NCI-H1694 treated with DMSO at 0.1 percent for 48 hours (cell line): ENCODE data around the gene MEIS1.
A peak's percentile ranks its signal among the peaks of the same experiment; 100 is the strongest.
"Not testable (repeated sequence)": the region's sequence is repeated elsewhere in the genome, so short reads cannot be mapped to it uniquely, and the experiment has no call there.

ENCODE experiments used
- DNase-seq: peaks from one replicate; lab custom pipeline; 2025; lab: John Stamatoyannopoulos, UW

The MEIS1 gene

DNA sequence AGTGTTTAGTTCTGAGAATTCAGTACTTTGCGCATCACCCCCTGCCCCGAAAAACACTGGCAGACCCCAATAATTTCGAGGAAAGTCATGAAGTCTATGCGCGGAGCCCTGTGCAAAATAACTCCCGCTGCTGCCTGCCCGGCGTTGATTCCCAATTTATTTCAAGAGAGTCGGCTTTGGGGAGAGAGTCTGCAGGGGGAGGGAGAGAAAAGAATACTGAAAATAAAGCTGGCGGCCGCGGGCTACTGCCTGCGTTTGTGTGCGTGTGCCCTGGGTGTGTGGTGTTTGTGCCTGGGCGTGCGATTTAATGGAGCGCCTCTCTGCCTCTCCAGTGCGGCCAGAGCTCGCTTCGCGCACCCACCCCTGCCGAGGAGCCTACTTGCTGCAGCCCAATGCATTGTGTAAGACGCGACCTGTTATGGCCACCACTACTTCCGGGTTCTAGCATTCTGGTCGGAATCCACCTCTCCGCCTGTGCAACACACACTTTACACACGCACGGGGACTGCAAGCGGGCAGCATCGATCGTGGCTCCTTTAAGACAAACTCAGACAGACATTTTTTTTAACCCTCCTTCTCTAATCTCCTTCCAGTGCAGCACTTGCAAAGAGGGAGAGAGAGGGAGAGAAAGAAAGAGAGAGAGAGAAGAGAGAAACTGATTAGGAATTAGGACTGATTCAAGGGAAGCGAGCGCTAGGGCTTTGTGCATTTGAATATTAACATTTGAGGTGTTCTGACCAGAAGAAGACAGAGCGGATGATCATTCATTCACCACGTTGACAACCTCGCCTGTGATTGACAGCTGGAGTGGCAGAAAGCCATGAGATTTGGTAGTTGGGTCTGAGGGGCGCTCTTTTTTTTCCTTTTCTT is at the start of gene MEIS1:
MEIS1 (plus strand) TSS at position 447 of the 870 bp plus-strand sequence. CDS start 732 bp downstream, outside the sequence.
- peak; percentile 92 for DNase-seq

DNA sequence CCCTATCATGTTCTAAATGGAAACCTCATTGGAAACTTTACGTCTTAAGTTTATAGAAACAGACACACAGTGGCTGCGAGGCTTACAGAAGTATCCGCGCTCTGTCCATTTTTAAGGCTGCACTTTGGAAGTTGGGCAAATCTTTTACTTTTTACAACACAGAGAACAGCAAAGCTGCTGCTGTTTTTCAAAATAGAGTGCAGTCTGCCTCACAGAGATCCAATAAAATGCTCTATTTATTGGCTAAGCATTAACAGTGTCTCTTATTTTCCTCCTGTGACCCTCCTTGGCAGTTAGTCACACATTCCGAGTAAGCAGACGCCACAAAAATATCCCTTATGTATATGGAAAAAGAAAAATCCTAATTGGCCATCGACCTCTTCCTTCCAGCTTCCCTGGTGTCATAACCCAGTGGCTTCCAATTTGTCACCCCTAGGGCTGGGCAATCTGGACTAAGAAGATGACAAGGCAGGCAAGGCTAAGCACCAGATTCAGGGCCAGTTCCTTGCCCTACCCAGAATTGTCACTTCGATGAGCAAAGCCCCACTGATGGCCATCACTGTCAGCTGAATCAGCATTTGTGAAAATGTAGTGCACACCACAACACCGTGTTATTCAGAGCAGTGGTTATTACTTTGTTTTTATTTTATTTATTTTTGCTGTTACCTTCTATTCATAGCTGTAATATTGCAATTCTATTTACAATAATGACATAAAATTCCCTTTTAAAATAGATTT is 47.7 kb upstream of the MEIS1 start:
- no peak for DNase-seq

DNA sequence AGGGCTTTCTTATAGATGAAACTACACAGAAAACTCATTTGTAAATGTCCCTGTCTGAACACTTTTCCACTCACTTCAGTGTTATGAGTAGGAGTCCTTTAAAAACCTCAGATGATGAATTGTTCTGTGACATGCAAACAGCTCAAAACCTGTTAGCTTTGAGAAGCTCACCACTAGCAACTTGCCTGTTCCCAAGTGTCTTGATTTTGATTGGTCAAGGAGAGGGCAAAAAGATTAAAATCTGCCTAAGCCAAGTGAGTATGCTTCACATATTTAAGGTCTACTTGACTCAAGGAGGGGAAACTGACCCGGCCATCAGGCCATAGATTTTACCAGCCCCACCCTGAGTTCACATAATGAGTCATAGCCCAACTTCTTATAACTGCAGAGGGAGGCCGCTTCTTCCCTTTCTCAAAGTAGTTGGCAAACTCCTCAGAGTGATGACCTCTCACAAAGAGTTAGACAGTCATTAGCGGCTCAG is 45.2 kb upstream of the MEIS1 start:
- DNase-seq = no peak

DNA sequence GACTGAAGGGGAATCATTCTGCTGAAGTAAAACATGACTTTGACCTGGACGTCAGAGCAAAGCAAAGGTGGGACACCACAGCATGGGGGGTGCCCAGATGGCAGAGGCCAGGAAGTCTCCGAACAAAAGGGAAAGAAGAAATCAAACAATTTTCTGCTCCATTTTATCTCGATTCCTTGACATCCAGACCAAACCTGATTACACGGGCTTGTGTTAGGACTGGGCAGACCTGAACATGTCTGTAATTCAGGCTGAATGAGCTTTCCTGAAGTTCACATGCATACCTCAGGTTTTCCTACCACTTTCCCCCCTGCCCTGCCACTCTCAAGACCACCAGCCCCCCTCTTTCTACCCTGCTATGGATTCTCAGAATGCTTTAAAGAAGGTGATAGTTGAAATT is 44.8 kb upstream of the MEIS1 start:
- no peak for DNase-seq

DNA sequence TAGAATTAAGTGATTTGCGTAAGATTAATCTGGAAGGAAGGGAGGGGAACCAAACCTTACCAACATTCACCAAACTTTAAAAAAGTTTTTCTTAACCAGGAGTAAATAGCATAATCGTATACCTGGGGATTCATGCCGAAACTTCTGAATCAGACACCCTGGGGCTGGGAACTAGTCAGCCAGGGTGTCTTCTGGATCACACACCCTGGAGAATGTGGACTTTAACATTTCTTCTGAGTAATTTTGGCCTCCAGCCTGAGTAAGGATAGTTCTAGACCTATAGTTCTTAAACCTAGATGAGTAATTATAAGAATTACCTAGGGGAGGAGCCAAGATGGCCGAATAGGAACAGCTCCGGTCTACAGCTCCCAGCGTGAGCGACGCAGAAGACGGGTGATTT is 44.1 kb upstream of the MEIS1 start:
- no peak for DNase-seq

DNA sequence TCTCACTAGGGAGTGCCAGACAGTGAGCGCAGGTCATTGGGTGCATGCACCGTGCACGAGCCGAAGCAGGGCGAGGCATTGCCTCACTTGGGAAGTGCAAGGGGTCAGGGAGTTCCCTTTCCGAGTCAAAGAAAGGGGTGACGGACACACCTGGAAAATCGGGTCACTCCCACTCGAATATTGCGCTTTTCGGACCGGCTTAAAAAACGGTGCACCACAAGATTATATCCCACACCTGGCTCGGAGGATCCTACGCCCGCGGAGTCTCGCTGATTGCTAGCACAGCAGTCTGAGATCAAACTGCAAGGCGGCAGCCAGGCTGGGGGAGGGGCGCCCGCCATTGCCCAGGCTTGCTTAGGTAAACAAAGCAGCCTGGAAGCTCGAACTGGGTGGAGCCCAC is 43.7 kb upstream of the MEIS1 start:
- DNase-seq = not testable (repeated sequence)

DNA sequence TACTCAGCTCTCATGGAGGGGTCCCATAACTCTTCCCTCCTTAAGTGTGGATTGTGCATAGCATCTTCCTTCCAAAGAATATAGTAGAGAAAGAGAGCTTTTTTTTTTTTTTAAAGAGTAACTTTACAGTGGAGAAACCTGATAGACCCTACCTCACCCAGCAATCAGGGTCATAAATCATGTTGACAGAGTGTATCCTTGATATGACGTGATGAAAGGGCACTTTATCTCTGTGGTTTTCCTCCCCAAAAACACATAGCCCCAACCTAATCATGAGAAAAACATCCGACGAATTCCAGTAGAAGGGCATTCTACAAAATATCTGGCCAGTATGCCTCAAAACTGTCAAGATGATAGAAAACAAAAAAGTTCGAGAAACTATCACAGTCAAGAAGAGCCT is 29.5 kb upstream of the MEIS1 start:
- DNase-seq = no peak

DNA sequence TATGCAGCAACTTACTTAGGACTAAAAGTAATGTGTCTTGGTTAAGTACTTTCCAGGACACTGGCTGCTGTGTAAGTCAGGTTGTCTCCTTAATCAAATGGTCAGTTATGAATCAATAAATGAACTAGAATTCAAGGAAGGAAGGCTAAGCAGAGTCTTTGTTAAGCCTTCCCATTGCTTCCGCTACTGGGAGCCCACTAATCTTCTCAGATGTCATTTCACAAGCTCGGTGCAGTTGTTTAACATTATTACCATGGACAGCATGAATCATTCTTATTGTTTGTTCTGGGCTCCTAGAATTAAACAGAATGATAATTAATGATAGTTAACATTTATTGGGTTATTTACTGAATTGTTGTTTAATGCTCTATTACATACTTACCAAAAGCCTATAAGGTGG is 26.0 kb upstream of the MEIS1 start:
- DNase-seq = no peak

DNA sequence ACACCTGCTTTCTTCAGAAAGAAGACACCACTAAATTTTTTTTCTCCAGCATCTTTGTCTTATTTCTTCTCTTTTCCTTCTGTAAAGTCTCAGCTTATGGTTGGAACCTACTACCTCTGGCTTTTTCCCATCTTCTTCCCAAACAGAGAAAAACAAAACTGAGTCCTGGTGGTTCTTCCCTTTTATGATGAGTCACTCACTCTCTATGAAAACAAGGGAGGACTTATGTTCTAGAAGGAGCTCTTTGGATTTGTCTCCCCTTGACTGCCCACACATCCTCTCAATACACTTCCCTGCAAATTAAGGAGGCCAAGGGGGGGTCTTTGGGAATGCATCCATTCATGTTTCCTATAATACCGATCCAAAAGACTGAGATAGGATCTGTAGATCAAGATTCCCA is 22.1 kb upstream of the MEIS1 start:
- DNase-seq = no peak

DNA sequence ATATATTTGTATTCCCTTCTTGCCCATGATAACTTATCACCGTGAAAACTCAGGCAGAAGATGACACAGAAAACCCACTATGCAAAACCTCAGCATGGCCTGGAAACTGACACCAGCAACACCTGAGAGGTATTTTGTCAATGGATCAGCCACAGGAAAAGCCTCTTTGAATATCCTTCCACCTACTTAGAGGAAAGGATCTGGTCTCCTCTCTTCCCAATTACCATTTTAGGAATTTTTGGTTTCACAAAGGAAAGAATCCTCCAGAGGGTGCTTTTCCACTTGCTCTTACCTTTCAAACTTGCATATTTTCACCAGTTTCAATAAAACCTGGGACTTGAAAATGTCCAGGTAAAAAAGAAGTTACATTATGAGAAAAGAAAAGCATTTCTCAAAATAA is 20.0 kb upstream of the MEIS1 start:
- DNase-seq = no peak

DNA sequence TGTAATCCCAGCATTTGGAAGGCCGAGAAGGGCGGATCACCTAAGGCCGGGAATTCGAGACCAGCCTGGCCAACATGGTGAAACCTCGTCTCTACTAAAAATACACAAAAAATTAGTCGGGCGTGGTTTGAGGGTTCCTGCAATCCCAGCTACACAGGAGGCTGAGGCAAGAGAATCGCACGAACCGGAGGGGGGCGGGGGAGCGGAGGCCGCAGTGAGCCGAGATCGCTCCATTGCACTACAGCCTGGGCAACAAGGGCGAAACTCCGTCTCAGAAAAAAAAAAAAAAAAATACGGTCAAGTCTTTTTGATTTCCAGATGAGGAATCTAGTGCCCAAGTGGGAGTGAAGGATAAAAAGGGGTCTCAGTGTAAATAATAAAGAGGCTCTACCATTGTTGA is 16.5 kb upstream of the MEIS1 start:
- no peak for DNase-seq

DNA sequence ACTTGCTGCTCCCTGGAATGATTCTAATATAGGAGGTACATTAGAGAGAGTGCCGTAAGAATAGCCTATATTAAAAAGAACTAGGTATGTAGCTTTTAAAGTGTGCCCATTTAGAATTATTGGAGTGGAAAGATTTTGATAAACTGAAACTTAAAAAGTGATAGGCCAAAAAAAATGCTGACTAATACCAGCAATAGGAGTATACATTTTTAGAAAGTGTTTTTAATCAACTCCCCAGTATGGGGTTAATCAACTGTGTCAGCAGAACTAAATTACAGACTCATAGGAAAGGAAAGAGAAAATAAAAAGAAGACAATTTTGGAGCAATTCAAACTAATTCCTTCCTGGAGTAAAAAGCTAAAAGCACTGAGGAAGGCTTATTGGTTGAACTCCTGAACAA is 13.3 kb upstream of the MEIS1 start:
- DNase-seq = no peak

DNA sequence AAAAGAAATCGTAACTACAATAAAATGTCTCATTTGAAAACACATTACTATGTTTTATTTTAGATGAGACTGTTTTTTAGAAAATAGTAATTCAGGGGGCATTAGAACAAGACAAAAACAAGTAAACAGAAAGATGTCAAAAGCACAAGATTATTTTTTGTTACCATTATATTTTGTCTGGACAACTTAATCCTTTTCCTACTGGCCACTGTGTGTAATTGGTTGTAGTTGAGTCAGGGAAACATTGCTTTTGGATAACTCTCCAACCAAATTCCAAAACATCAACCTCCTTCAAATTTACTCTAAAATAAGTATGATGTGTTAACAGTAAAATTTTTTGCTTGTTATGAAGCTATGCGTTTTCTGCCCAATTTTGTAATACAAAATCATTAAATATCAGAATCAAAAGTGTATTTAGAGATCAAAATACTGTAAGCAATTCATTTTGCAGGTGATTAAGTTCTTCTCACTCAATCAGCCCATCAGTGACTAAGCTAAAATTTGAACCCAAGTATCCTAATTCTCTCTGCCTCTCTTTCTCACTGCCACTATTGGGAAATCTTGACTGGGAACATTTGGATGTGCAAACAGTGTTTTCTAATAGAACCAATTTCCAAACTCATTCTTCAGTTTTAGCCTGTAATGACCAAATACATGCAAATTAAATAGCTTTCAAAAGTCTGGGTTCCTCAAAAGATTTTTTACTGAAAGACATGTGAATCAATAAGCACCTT is 11.4 kb upstream of the MEIS1 start:
- DNase-seq = no peak

DNA sequence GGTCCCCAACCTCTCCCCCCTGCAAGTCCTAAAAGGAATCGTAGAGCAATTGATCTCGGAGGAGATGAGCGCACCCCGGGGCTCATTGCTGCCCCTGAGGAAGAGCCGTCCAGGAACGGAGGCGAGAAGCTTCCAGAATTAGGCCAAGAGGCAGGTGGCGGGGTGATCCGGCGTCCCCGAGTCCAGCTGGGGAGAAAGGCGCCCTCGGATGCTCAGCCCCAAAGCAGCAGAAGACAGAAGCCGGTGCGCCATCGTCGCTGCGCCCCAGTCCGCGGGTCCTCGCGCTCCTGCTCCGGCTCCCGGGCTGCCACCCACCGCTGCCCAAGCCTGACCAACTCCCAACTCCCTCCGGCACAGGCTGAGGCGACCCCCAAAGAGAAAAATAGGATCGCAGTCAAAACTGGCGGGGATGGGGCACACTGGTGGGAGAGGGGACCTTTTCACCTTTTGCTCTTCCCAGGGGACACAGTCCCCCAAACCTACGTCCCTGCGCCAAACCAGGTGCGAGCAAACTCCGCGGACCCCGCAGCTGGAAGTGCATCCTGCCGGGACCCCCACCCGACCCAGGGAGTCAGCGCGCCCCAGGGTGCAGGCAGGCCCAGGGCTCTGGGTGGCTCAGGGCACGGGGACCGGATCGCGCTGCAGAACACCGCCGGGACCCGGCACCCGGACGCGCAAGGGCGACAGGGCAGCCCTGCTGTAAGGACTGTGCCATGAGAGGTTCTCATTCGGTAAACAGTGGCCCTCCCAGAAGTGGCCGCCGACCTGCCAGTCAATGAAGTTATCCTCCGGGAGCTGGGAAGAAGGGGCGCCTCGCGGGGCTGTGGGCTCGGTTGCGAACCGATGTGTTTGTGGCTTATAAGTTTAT is 8.4 kb upstream of the MEIS1 start:
- no peak for DNase-seq

DNA sequence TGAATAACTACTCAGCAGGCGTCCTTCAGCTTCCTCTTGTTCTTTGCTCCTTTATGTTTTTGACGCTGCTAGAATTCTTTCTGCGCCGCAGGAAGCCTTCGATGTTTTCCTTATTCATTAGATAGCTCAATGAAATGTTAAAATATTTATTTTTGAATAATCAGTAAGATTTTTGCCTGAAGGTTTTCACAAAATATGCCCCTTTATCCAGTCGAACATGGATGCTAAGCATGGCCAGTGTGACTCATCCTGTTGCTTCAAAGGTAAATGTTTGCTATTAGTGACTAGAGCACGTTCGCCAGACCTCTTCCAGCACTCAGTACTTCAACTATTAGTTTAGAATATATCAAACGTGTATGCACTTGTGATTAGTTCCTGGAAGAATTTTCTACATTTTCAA is 7.6 kb upstream of the MEIS1 start:
- DNase-seq = no peak

DNA sequence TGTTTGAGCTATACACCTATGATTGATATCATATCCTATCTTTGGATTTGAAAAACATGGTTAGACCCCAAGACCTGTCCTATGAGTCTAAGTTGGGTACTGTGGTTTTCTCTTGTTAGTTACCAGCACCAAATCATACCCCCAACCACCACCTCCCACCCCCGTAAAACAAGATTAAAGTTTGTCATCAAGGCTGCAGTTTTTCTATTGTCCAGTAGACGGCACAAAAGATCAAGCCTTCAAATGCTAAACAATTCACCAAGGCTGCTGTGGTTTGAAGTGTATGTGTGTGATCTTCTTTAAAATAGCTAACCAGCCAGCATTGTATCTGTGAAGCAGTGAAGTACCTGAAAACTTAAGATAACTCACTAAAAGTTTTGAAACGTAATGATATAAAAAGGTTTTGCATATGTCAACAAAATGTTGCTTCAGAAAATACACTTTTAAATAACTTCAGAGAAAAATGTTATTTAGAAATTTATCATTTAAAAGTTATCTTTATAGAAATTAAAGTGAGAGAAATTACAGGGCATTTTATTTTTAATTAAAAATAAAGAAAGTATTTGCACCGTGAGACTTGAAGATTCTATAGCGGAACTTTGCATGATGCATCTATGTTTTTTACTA is 5.8 kb upstream of the MEIS1 start:
- DNase-seq = peak; percentile 71

DNA sequence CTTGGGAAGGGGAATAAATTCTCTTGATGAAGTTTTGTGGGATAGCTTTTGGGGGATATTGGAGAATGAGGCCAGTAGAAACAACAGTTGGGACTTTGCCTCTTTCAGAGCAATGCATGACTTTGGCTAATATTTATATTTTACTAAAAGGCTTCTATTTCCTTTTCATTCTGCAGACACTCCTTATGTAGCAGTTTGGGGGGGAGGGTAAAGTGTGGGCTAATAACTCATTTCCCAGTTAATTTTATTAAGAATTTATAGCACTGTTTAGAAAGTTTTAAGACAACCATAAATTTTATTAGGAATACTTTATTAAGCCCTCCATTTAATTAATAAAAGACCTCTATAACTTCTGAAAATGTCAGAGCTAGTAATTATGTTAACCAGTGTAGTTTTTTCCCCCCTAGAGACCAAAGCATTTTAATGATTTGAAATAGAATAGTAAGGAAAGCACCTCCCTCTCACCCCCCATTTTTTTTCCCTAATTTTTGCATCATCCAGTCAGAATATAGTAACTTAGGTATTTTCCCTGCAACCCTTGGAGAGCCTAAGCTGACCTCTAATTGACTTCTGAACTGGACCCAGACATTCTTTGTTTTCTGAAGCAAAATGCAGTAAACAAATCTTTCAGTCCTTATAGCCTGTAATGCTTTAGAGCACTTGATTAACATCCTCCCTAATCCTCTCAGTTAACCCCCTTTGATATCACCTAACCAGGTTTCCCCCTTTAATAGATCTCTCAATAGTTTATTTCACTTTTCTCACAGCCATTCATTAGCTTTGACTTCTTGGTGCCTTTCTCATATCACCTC is 5.0 kb upstream of the MEIS1 start:
- DNase-seq = no peak

DNA sequence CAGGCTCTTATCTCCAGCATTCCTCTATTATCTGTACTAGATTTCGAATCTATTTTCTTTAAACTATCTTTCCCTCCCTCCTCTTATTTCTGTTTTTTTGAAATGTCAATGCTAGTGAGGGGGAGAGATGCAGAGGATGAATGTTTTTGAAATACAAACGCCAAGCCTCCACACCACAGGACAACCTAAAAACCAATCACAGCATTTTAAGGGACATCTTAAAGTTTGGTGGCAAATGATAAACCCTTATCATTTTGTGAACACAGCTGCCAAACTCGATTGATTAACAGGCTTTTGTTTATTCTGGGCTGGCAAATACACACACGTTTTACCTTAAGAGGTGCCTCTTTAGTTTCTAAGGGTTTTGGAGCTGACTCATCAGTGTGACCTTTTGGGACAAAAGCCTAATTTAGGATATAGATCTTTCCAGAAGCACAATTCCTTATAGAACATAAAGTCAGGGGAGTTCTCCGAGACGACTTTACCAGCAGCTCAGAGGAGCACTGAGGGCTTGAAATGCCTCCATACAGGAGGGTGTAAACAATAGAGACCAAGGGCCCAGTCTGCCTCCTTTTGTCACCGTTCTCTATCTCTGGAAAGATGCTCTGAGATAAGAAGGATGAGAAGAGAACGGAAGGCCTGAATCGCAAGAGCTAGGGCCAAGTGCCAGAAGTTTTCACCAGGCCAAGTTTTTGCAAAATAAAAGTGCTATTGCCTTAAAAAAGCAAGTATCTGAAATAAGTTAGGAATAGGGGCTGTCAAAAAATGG is 4.2 kb upstream of the MEIS1 start:
- no peak for DNase-seq

DNA sequence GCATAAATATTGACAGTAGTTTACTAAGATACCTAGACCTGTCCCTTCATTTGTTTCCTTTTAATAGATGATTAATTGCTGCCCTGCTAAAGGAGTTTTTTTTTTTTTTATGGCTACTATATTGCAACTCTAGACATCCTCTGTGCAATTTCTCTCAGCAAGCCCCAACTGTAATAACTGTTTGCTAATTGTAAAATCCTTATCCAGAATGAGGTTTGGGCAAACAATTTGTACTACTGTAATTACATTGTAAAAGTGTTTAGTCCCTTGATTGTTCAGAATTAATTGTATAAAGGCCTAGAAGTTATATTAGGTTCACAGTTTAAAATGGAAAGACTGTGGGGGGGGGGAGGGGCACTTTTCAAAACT is 3.7 kb upstream of the MEIS1 start:
- no peak for DNase-seq
